Keratinocyte (primary cell): ENCODE measurements around the gene DNAJC17. TPM values are rescaled to one million over a fixed set of nuclear protein-coding genes. Genes with fewer than 3 reads are reported as not detected.

Source experiments
- DNase-seq: peaks from one replicate; pipeline ENCODE4 v3.0.0-alpha.2; 2011; ENCODE audit warnings: low read depth, missing footprints, low spot score
- FAIRE-seq: peaks from 2 replicates; lab custom pipeline; 2011; peaks lifted over from hg19 to GRCh38; lab: Jason Lieb, UNC
- H2AFZ ChIP-seq: 2 replicates; pipeline ENCODE4 v1.6.0; 2012; ENCODE audit warnings: low read length, control low read depth, inconsistent platforms; ENCODE audit not compliant: control insufficient read depth
- H3K27ac ChIP-seq: 2 replicates; pipeline ENCODE4 v1.5.1; 2011; ENCODE audit warnings: low read length; ENCODE audit not compliant: control insufficient read depth, insufficient read depth
- H3K27me3 ChIP-seq: 3 replicates; pipeline ENCODE4 v1.6.0; 2011; ENCODE audit warnings: low read length; ENCODE audit not compliant: control insufficient read depth, insufficient read depth; ENCODE audit errors: extremely low read depth
- H3K36me3 ChIP-seq, 2 experiments: 2 replicates in 1 of 2; 3 replicates in 1 of 2; pipeline ENCODE4 v1.5.1; 2011; ENCODE audit warnings: low read length in 2 of 2, mild to moderate bottlenecking in 1 of 2; ENCODE audit not compliant: control insufficient read depth in 2 of 2, insufficient read depth in 2 of 2; ENCODE audit errors: extremely low read depth in 1 of 2
- H3K4me1 ChIP-seq: 3 replicates; pipeline ENCODE4 v1.5.1; 2011; ENCODE audit warnings: low read length; ENCODE audit not compliant: control insufficient read depth, insufficient read depth; ENCODE audit errors: extremely low read depth
- H3K4me2 ChIP-seq: 3 replicates; pipeline ENCODE4 v1.6.0; 2011; ENCODE audit warnings: low read depth, low read length; ENCODE audit not compliant: control insufficient read depth, insufficient read depth; ENCODE audit errors: extremely low read depth
- H3K4me3 ChIP-seq, 3 experiments: fragments of 200-600 bp in 1 of 3; sonication (generic) in 1 of 3; 2 replicates in 2 of 3; 3 replicates in 1 of 3; pipeline ENCODE4 v1.5.1; 2011 to 2016; ENCODE audit warnings: low read length in 3 of 3, mild to moderate bottlenecking in 3 of 3, control low read depth in 2 of 3, inconsistent platforms in 1 of 3, low read depth in 1 of 3, mixed read lengths in 1 of 3, mixed run types in 1 of 3, moderate library complexity in 1 of 3; ENCODE audit not compliant: control insufficient read depth in 2 of 3, insufficient read depth in 2 of 3; ENCODE audit errors: extremely low read depth in 1 of 3
- H3K79me2 ChIP-seq: 2 replicates; pipeline ENCODE4 v1.6.0; 2012; ENCODE audit warnings: low read length; ENCODE audit not compliant: control insufficient read depth, insufficient read depth
- H3K9ac ChIP-seq: 3 replicates; pipeline ENCODE4 v1.6.0; 2011; ENCODE audit warnings: low read length; ENCODE audit not compliant: control insufficient read depth, insufficient read depth; ENCODE audit errors: extremely low read depth
- H3K9me1 ChIP-seq: 3 replicates; pipeline ENCODE4 v1.6.0; 2011; ENCODE audit warnings: low read length; ENCODE audit not compliant: control insufficient read depth, insufficient read depth; ENCODE audit errors: extremely low read depth
- H3K9me3 ChIP-seq: 2 replicates; pipeline ENCODE4 v1.5.1; 2012; ENCODE audit warnings: low read depth, low read length; ENCODE audit not compliant: control insufficient read depth
- H4K20me1 ChIP-seq: 3 replicates; pipeline ENCODE4 v1.6.0; 2011; ENCODE audit warnings: low read length; ENCODE audit not compliant: control insufficient read depth, insufficient read depth; ENCODE audit errors: extremely low read depth
- EZH2 ChIP-seq: IDR thresholded peaks from one replicate; pipeline ENCODE4 v1.6.1; 2012; ENCODE audit warnings: inconsistent platforms, mild to moderate bottlenecking, low read length, moderate library complexity
- dilution Hi-C: fragments of 300-500 bp; cut with MboI; formaldehyde crosslinking; loops from one replicate; pipeline ENCODE4 v1.7.0; 2020; ENCODE audit warnings: low sequenced_read_pairs; ENCODE audit not compliant: extremely low pct_ligation_motif_present
- polyA plus RNA-seq, 5 experiments: library from polyadenylated mRNA; depleted of rRNA in 3 of 5; stranded (reverse) in 3 of 5; stranded (forward) in 1 of 5; unstranded in 1 of 5; fragments of >200 nt; gene quantifications; 1 replicate in 1 of 5; 2 replicates in 3 of 5; 3 replicates in 1 of 5; pipeline versions ENCODE4 v1.2.1 to v1.2.3, GENCODE V29; 2011 to 2012; ENCODE audit warnings: missing spikeins in 2 of 5, low read depth in 1 of 5, low replicate concordance in 1 of 5
- TF ChIP-seq, protein P1 (sequence below), 3 experiments: IDR thresholded peaks in 1 of 3; conservative IDR thresholded peaks in 1 of 3; optimal IDR thresholded peaks in 1 of 3; 2 replicates in 2 of 3; 3 replicates in 1 of 3; pipeline versions ENCODE3 to v1.5.1; 2011; ENCODE audit warnings: low read length in 3 of 3, mild to moderate bottlenecking in 3 of 3, moderate library complexity in 2 of 3, control low read depth in 1 of 3, inconsistent platforms in 1 of 3; ENCODE audit not compliant: insufficient read depth in 2 of 3; ENCODE audit errors: extremely low read depth in 1 of 3

DNAJC17 gene
- polyA plus RNA-seq, 1 donor (not counting 4 experiments of a cell fraction or from before 2014, with no cell fraction given) = 35.3 TPM

- Histone ChIP-seq H3K79me2 (peaks cover 54% of the 10 kb centered on the region), H3K9me3 (no peaks in the 10 kb centered on the region), H3K4me3 (peak overlapping the region; percentile 79 to 99 (median 95)), H3K4me1 (peaks cover 42% of the 10 kb centered on the region), H3K9ac (peak overlapping the region; percentile 85), H3K36me3 (peaks cover 3 to 20% of the 10 kb centered on the region in 2 experiments), H3K9me1 (peaks cover 4% of the 10 kb centered on the region), H2AFZ (peak overlapping the region; percentile 64), H3K27ac (peak overlapping the region; percentile 92), H3K4me2 (peak overlapping the region; percentile 97), H4K20me1 (peaks cover 21% of the 10 kb centered on the region), H3K27me3 (no peaks in the 10 kb centered on the region)
- DNase-seq (no peak), FAIRE-seq (no peak)
- TF ChIP-seq EZH2 = no peak
- TF ChIP-seq, protein P1, sequence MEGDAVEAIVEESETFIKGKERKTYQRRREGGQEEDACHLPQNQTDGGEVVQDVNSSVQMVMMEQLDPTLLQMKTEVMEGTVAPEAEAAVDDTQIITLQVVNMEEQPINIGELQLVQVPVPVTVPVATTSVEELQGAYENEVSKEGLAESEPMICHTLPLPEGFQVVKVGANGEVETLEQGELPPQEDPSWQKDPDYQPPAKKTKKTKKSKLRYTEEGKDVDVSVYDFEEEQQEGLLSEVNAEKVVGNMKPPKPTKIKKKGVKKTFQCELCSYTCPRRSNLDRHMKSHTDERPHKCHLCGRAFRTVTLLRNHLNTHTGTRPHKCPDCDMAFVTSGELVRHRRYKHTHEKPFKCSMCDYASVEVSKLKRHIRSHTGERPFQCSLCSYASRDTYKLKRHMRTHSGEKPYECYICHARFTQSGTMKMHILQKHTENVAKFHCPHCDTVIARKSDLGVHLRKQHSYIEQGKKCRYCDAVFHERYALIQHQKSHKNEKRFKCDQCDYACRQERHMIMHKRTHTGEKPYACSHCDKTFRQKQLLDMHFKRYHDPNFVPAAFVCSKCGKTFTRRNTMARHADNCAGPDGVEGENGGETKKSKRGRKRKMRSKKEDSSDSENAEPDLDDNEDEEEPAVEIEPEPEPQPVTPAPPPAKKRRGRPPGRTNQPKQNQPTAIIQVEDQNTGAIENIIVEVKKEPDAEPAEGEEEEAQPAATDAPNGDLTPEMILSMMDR (optimal IDR thresholded peaks at IDR 0.05 in 1 of 3, IDR thresholded peaks at IDR 0.05 in 1 of 3, conservative IDR thresholded peaks at IDR 0.05 in 1 of 3; ENCODE audit: extremely low read depth in 1 of 3, insufficient read depth in 2 of 3, low read length in 3 of 3) = no peak
- dilution Hi-C loops = no loop called here
Observed at GRCh38 chr15:40845036-40845435, 37.8 kb upstream of the DNAJC17 start.

GRCh38 chr15:40844696-40845030, 37.4 kb upstream of the DNAJC17 start:
- dilution Hi-C loops = no loop called here
- H3K27me3 ChIP-seq = no peaks in the 10 kb centered on the region
- peaks cover 51% of the 10 kb centered on the region for H3K79me2 ChIP-seq
- H3K4me3 ChIP-seq = peak overlapping the region; percentile 79 to 99 (median 95)
- DNase-seq (no peak), FAIRE-seq (no peak)
- H3K9me3 ChIP-seq = no peaks in the 10 kb centered on the region
- H3K4me2 ChIP-seq = peak overlapping the region; percentile 97
- peak overlapping the region; percentile 64 for H2AFZ ChIP-seq
- peak overlapping the region; percentile 92 for H3K27ac ChIP-seq
- peaks cover 3 to 20% of the 10 kb centered on the region in 2 experiments for H3K36me3 ChIP-seq
- peaks cover 42% of the 10 kb centered on the region for H3K4me1 ChIP-seq
- H3K9me1 ChIP-seq = peaks cover 4% of the 10 kb centered on the region
- H3K9ac ChIP-seq = peak overlapping the region; percentile 85
- TF ChIP-seq EZH2 = no peak
- TF ChIP-seq, protein P1 (optimal IDR thresholded peaks at IDR 0.05 in 1 of 3, IDR thresholded peaks at IDR 0.05 in 1 of 3, conservative IDR thresholded peaks at IDR 0.05 in 1 of 3; ENCODE audit: extremely low read depth in 1 of 3, insufficient read depth in 2 of 3, low read length in 3 of 3) = no peak
- H4K20me1 ChIP-seq = peaks cover 21% of the 10 kb centered on the region
